ENCODE results near the gene SLC37A1. TPM values are rescaled to one million over a fixed set of nuclear protein-coding genes. Genes with fewer than 3 reads are reported as not detected.

SLC37A1 gene
- total and polyA plus RNA-seq, 9 of the 15 experiments (the other 6 are each of a cell fraction or from before 2014, with no cell fraction given) = 0.06 to 3.4 (median 0.40) TPM

DNA sequence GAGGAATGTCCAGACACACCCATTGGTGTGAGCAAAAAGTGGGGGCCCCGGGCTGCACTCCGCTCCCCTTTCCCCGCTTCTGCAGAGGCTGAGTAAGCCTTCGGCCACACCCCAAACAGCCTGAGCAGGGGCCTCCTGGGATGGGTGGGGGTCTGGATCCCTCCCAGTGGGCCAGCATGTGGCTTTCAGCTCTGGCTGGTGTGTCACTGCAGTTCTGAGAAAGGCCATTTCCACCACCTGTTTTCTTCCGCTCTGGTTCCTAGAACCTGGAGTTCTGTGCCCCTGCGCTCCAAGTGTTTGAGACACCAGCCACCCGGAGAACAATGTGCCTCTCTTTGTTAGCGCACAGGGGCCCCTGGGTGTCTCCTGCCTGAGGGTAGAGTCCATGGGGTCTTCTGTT is 30.9 kb downstream of the SLC37A1 start (continued):
- TF ChIP-seq ZNF583 (CRISPR knock-in tag; IDR thresholded peaks at IDR 0.05) = 0 out of 2 replicates have a peak, but pooled peaks have one; percentile 31
- TF ChIP-seq MTA1 (IDR thresholded peaks at IDR 0.05; ENCODE audit: borderline replicate concordance) = no peak
- 0 out of 2 replicates have a peak, but pooled peaks have one; percentile 15 for TF ChIP-seq MAX (CRISPR knock-in tag; IDR thresholded peaks at IDR 0.05)
- TF ChIP-seq ZBED1 (IDR thresholded peaks at IDR 0.05) = no peak

GRCh38 chr21:42545317-42545716 is 31.7 kb downstream of the SLC37A1 start:
- intact Hi-C loops (cut with micrococcal nuclease) (no loop called here), in situ Hi-C loops (cut with MboI) (no loop called here)
- Histone ChIP-seq H3K9me1 (ENCODE audit: control insufficient read depth, insufficient read depth, low read length) (peaks cover 2% of the 10 kb centered on the region), H3K4me2 (ENCODE audit: insufficient read depth, low read length) (peak overlapping the region; percentile 63), H3K4me3 (no peak overlapping the region), H2AFZ (ENCODE audit: low read depth, low read length) (peak overlapping the region; percentile 85), H4K20me1 (replicated peaks; ENCODE audit: control insufficient read depth, insufficient read depth, low read length) (no peaks in the 10 kb centered on the region), H3K36me3 (ENCODE audit: control insufficient read depth, insufficient read depth, low read length) (no peaks in the 10 kb centered on the region), H3K9me3 (replicated peaks; ENCODE audit: control insufficient read depth, insufficient read depth, low read depth, low read length) (no peaks in the 10 kb centered on the region), H3K27ac (ENCODE audit: extremely low read depth, low read depth, low read length) (peak overlapping the region; percentile 40; the same call in 2 of the 3 replicates), H3K79me2 (ENCODE audit: control insufficient read depth, insufficient read depth, low read length) (no peaks in the 10 kb centered on the region), H3K9ac (ENCODE audit: insufficient read depth in 1 of 2, low read depth in 2 of 2, low read length in 2 of 2) (peak overlapping the region; percentile 44 to 57; a peak in 2 of 4 replicates), H3K27me3 (ENCODE audit: control insufficient read depth in 2 of 2, insufficient read depth in 2 of 2, low read length in 2 of 2) (no peaks in the 10 kb centered on the region), H3K4me1 (replicated peaks in 1 of 2; ENCODE audit: control insufficient read depth in 2 of 2, insufficient read depth in 2 of 2, low read length in 2 of 2) (peaks cover 49 to 64% of the 10 kb centered on the region in 2 experiments)
- FAIRE-seq (peak; percentile 57), DNase-seq (ENCODE audit: extremely low read depth in 1 of 4, low spot score in 3 of 4) (peak in 3 of 4 experiments; percentile 24 to 39 (median 37)), ATAC-seq (no peak)
- WGBS (ENCODE audit: insufficient coverage, low coverage, missing lambda C conversion rate) = 67% methylated on average over 4 of the region's 4 CpGs
- ChIA-PET POLR2A (interaction anchor here (0.5 to 3.3 kb wide), 8 partner anchors 10 to 423 kb away, joined by 3 to 14 read pairs (median 3); no protein-coding TSS in a partner anchor), CTCF (ENCODE audit: low intra/inter-chr PET ratio) (no interaction called here)
- TF ChIP-seq RBM34 (IDR thresholded peaks at IDR 0.05; ENCODE audit: borderline replicate concordance, insufficient read depth, low read length) = no peak
- TF ChIP-seq ZNF23 (CRISPR knock-in tag; IDR thresholded peaks at IDR 0.05) = 0 out of 2 replicates have a peak, but pooled peaks have one; percentile 19
- TF ChIP-seq MAX (CRISPR knock-in tag; IDR thresholded peaks at IDR 0.05) = no peak
- no peak for TF ChIP-seq ZNF263 (CRISPR knock-in tag; IDR thresholded peaks at IDR 0.05; ENCODE audit: borderline replicate concordance)
- no peak for TF ChIP-seq XRCC5 (IDR thresholded peaks at IDR 0.05; ENCODE audit: low read depth, low read length)
- TF ChIP-seq MIER1 (IDR thresholded peaks at IDR 0.05; ENCODE audit: low read depth) = no peak
- TF ChIP-seq ZNF197 (CRISPR knock-in tag; IDR thresholded peaks at IDR 0.05; ENCODE audit: low read depth) = 0 out of 2 replicates have a peak, but pooled peaks have one; percentile 16
- no peak for TF ChIP-seq NFATC3 (IDR thresholded peaks at IDR 0.05)
- TF ChIP-seq CAMTA2 (CRISPR knock-in tag; conservative IDR thresholded peaks at IDR 0.05) = no peak
- TF ChIP-seq, protein P1, sequence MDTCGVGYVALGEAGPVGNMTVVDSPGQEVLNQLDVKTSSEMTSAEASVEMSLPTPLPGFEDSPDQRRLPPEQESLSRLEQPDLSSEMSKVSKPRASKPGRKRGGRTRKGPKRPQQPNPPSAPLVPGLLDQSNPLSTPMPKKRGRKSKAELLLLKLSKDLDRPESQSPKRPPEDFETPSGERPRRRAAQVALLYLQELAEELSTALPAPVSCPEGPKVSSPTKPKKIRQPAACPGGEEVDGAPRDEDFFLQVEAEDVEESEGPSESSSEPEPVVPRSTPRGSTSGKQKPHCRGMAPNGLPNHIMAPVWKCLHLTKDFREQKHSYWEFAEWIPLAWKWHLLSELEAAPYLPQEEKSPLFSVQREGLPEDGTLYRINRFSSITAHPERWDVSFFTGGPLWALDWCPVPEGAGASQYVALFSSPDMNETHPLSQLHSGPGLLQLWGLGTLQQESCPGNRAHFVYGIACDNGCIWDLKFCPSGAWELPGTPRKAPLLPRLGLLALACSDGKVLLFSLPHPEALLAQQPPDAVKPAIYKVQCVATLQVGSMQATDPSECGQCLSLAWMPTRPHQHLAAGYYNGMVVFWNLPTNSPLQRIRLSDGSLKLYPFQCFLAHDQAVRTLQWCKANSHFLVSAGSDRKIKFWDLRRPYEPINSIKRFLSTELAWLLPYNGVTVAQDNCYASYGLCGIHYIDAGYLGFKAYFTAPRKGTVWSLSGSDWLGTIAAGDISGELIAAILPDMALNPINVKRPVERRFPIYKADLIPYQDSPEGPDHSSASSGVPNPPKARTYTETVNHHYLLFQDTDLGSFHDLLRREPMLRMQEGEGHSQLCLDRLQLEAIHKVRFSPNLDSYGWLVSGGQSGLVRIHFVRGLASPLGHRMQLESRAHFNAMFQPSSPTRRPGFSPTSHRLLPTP (IDR thresholded peaks at IDR 0.05; ENCODE audit: borderline replicate concordance, extremely low read depth, insufficient read length) = no peak
- TF ChIP-seq ZBTB8A (IDR thresholded peaks at IDR 0.05; ENCODE audit: partially characterized antibody) = no peak
- 0 out of 2 replicates have a peak, but pooled peaks have one; percentile 17 for TF ChIP-seq ELF4 (CRISPR knock-in tag; IDR thresholded peaks at IDR 0.05)
- BruUV-seq (replicated peaks) = no TSS peak

Data from K562 (cell line).